HEK293 (cell line): ENCODE measurements around the gene IL34.

Source experiments
- CTCF ChIA-PET: fragments of 350-600 bp; formaldehyde crosslinking; extraction: SDS; loops from one replicate; lab custom pipeline; 2021; ENCODE audit warnings: antibody characterized with exemption; lab: Yijun Ruan, JAX
- POLR2A ChIA-PET: fragments of 300-600 bp; formaldehyde crosslinking; extraction: SDS; loops from one replicate; lab custom pipeline; 2020; ENCODE audit warnings: antibody characterized with exemption, inconsistent platforms; lab: Yijun Ruan, JAX
- H3K27ac ChIP-seq: fragments of 200-500 bp; sonication (Bioruptor generic); 2 replicates; pipeline ENCODE4 v1.5.1; 2014; ENCODE audit warnings: low read depth, low read length, control low read depth, inconsistent platforms; ENCODE audit errors: extremely low read depth
- H3K36me3 ChIP-seq, 2 experiments: fragments of 200-500 bp in 1 of 2; sonication (Bioruptor generic) in 1 of 2; 1 replicate in 1 of 2; 2 replicates in 1 of 2; pipeline ENCODE4 v1.5.1; 2014 to 2017; ENCODE audit warnings: inconsistent platforms in 2 of 2, low read length in 2 of 2; ENCODE audit not compliant: control insufficient read depth in 2 of 2, insufficient read depth in 1 of 2
- H3K4me1 ChIP-seq: fragments of 200-500 bp; sonication (Bioruptor generic); 2 replicates; pipeline ENCODE4 v1.5.1; 2014; ENCODE audit warnings: mild to moderate bottlenecking, low read length, inconsistent platforms; ENCODE audit not compliant: control insufficient read depth, insufficient read depth
- H3K4me3 ChIP-seq: 2 replicates; pipeline ENCODE4 v1.5.1; 2011; ENCODE audit warnings: low read depth, mild to moderate bottlenecking, control low read depth, low read length, moderate library complexity
- H3K9me3 ChIP-seq: fragments of 200-500 bp; sonication (Bioruptor generic); 2 replicates; pipeline ENCODE4 v1.5.1; 2014; ENCODE audit warnings: low read depth, low read length, inconsistent platforms; ENCODE audit not compliant: control insufficient read depth, insufficient read depth
- SCRT1 ChIP-seq: fragments of 450-650 bp; formaldehyde crosslinking; IDR thresholded peaks from 2 replicates; pipeline ENCODE4 v1.5.1; 2016; ENCODE audit warnings: missing biosample characterization, missing genetic modification characterization, borderline replicate concordance
- SCRT2 ChIP-seq: fragments of 450-650 bp; formaldehyde crosslinking; IDR thresholded peaks from 2 replicates; pipeline ENCODE4 v1.5.1; 2016; ENCODE audit warnings: missing biosample characterization, missing genetic modification characterization
- ZBTB26 ChIP-seq: fragments of 450-650 bp; formaldehyde crosslinking; optimal IDR thresholded peaks from 2 replicates; pipeline ENCODE3; 2016; ENCODE audit warnings: missing biosample characterization, mild to moderate bottlenecking, missing genetic modification characterization
- ZFP69B ChIP-seq: fragments of 450-650 bp; formaldehyde crosslinking; IDR thresholded peaks from 2 replicates; pipeline ENCODE4 v1.5.1; 2016; ENCODE audit warnings: missing biosample characterization, missing genetic modification characterization
- ZNF311 ChIP-seq: fragments of 450-650 bp; formaldehyde crosslinking; IDR thresholded peaks from 2 replicates; pipeline ENCODE4 v1.5.1; 2017; ENCODE audit warnings: missing biosample characterization, missing genetic modification characterization, borderline replicate concordance
- ZNF394 ChIP-seq: fragments of 450-650 bp; formaldehyde crosslinking; IDR thresholded peaks from 2 replicates; pipeline ENCODE4 v1.5.1; 2016; ENCODE audit warnings: missing biosample characterization, missing genetic modification characterization, mild to moderate bottlenecking, moderate library complexity, borderline replicate concordance
- ZNF558 ChIP-seq: fragments of 450-650 bp; formaldehyde crosslinking; IDR thresholded peaks from 2 replicates; pipeline ENCODE4 v1.5.1; 2016; ENCODE audit warnings: missing biosample characterization, missing genetic modification characterization
- TF ChIP-seq, protein P1 (sequence below): fragments of 450-650 bp; formaldehyde crosslinking; conservative IDR thresholded peaks from 2 replicates; pipeline ENCODE4 v1.5.1; 2016; ENCODE audit warnings: low read depth, missing biosample characterization, missing genetic modification characterization
- TF ChIP-seq, protein P2 (sequence below): fragments of 450-650 bp; formaldehyde crosslinking; IDR thresholded peaks from 2 replicates; pipeline ENCODE4 v1.5.1; 2017; ENCODE audit warnings: missing biosample characterization, missing genetic modification characterization
- TF ChIP-seq, protein P3 (sequence below): fragments of 450-650 bp; formaldehyde crosslinking; IDR thresholded peaks from 2 replicates; pipeline ENCODE4 v1.5.1; 2016; ENCODE audit warnings: missing biosample characterization, missing genetic modification characterization

The IL34 gene

DNA sequence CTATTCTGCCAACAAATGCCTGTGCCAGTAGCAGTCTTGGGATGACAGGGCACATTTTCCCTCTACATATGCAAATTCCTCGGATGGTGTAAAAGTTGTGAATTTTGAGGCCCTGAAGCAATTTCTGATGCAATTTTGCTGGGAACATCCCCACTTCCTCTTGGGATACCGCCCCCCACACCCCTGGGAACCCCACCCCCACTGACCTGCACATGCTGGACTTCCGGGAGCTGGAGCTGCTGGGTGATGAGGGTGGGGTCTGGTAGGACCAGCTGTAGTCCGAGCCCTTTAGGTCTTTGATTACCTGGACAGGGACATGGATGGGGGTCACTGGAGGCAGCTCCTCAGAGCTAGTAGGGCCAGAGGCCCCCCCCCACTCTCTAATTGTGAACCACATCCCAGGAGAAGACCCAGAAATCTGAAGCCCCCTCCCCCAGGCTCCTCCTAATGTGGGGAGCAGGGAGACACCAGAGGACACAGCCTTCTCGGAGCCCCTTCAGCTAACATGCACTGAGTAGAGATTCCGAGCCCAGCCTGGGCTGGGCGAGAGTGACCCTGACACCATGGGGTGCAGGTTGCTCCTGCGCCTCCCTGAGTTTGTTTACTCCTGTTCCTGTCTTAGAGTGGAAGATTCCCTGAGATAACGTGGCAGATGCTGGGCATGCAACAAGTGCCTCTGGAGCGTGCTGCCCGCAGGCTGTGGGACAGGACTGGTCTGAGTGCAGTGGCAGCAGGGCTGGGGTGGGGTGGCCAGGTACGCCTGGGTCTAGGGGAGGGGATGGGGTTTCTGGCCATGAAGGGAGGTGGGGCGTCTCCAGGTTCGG is 30.5 kb downstream of the IL34 start:
- Histone ChIP-seq H3K9me3 (no peaks in the 10 kb centered on the region), H3K27ac (no peak overlapping the region), H3K4me3 (no peak overlapping the region), H3K36me3 (peaks cover 21 to 84% of the 10 kb centered on the region in 2 experiments), H3K4me1 (no peaks in the 10 kb centered on the region)
- CTCF ChIA-PET, result interaction anchor here (0.6 to 1.8 kb wide), 3 partner anchors 41 to 95 kb away, joined by 3 to 7 read pairs (median 4); no protein-coding TSS in a partner anchor
- POLR2A ChIA-PET, result no interaction called here
- TF ChIP-seq ZNF311, result no peak
- TF ChIP-seq, protein P1, sequence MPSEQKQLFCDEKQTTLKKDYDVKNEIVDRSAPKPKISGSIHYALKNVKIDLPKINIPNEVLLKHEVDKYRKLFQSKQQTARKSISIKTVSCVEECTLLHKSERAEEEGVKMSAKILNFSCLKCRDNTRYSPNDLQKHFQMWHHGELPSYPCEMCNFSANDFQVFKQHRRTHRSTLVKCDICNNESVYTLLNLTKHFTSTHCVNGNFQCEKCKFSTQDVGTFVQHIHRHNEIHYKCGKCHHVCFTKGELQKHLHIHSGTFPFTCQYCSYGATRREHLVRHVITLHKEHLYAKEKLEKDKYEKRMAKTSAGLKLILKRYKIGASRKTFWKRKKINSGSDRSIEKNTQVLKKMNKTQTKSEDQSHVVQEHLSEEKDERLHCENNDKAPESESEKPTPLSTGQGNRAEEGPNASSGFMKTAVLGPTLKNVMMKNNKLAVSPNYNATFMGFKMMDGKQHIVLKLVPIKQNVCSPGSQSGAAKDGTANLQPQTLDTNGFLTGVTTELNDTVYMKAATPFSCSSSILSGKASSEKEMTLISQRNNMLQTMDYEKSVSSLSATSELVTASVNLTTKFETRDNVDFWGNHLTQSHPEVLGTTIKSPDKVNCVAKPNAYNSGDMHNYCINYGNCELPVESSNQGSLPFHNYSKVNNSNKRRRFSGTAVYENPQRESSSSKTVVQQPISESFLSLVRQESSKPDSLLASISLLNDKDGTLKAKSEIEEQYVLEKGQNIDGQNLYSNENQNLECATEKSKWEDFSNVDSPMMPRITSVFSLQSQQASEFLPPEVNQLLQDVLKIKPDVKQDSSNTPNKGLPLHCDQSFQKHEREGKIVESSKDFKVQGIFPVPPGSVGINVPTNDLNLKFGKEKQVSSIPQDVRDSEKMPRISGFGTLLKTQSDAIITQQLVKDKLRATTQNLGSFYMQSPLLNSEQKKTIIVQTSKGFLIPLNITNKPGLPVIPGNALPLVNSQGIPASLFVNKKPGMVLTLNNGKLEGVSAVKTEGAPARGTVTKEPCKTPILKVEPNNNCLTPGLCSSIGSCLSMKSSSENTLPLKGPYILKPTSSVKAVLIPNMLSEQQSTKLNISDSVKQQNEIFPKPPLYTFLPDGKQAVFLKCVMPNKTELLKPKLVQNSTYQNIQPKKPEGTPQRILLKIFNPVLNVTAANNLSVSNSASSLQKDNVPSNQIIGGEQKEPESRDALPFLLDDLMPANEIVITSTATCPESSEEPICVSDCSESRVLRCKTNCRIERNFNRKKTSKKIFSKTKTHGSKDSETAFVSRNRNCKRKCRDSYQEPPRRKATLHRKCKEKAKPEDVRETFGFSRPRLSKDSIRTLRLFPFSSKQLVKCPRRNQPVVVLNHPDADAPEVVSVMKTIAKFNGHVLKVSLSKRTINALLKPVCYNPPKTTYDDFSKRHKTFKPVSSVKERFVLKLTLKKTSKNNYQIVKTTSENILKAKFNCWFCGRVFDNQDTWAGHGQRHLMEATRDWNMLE, result no peak
- TF ChIP-seq, protein P2, sequence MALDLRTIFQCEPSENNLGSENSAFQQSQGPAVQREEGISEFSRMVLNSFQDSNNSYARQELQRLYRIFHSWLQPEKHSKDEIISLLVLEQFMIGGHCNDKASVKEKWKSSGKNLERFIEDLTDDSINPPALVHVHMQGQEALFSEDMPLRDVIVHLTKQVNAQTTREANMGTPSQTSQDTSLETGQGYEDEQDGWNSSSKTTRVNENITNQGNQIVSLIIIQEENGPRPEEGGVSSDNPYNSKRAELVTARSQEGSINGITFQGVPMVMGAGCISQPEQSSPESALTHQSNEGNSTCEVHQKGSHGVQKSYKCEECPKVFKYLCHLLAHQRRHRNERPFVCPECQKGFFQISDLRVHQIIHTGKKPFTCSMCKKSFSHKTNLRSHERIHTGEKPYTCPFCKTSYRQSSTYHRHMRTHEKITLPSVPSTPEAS (tag by site-specific recombination), result no peak
- no peak for TF ChIP-seq ZBTB26 (tag by site-specific recombination)
- peak; percentile 89 for TF ChIP-seq SCRT2 (tag by site-specific recombination)
- TF ChIP-seq SCRT1 (tag by site-specific recombination), result peak; percentile 49; the same call in 1 of the 2 replicates
- no peak for TF ChIP-seq ZNF394

- Histone ChIP-seq H3K4me1 (no peaks in the 10 kb centered on the region), H3K27ac (no peak overlapping the region), H3K4me3 (no peak overlapping the region), H3K36me3 (peaks cover 19 to 77% of the 10 kb centered on the region in 2 experiments)
- POLR2A ChIA-PET, result no interaction called here
- TF ChIP-seq ZNF558 (tag by site-specific recombination) (no peak), ZFP69B (tag by site-specific recombination) (peak; percentile 40; the same call in 1 of the 2 replicates)
- TF ChIP-seq, protein P3, sequence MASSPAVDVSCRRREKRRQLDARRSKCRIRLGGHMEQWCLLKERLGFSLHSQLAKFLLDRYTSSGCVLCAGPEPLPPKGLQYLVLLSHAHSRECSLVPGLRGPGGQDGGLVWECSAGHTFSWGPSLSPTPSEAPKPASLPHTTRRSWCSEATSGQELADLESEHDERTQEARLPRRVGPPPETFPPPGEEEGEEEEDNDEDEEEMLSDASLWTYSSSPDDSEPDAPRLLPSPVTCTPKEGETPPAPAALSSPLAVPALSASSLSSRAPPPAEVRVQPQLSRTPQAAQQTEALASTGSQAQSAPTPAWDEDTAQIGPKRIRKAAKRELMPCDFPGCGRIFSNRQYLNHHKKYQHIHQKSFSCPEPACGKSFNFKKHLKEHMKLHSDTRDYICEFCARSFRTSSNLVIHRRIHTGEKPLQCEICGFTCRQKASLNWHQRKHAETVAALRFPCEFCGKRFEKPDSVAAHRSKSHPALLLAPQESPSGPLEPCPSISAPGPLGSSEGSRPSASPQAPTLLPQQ (tag by site-specific recombination), result peak; percentile 83
- TF ChIP-seq, all 188 proteins: peak for 2
- no peaks in the 10 kb centered on the region for H3K9me3 ChIP-seq
- CTCF ChIA-PET, result interaction anchor here (0.6 to 1.8 kb wide), 3 partner anchors 40 to 96 kb away, joined by 4 to 7 read pairs (median 4); no protein-coding TSS in a partner anchor
These were observed 31.3 kb downstream of the IL34 start for GRCh38 chr16:70677499-70678120.
